Transverse colon (tissue), 4 donors: Measurements from ENCODE around the gene HMGB1.
"Not testable (repeated sequence)": the region's sequence is repeated elsewhere in the genome, so short reads cannot be mapped to it uniquely, and the experiment has no call there.

Experiments used
- EP300 ChIP-seq: sonication (generic); formaldehyde crosslinking; IDR thresholded peaks from one replicate; pipeline ENCODE4 v1.6.1; 2017; ENCODE audit warnings: antibody characterized with exemption, low read depth
- POLR2A ChIP-seq: fragments of 450-650 bp; IDR thresholded peaks from one replicate; pipeline ENCODE4 v1.6.1; 2016; ENCODE audit warnings: antibody characterized with exemption, mild to moderate bottlenecking, moderate library complexity
- POLR2AphosphoS5 ChIP-seq, 3 donors: sonication (generic); formaldehyde crosslinking; IDR thresholded peaks; one replicate each; pipeline ENCODE4 v1.6.1; 2016; ENCODE audit warnings: antibody characterized with exemption in 3 of 3
- TF ChIP-seq, protein P1 (sequence below), 5 experiments: fragments of 200-600 bp in 3 of 5; fragments of 450-650 bp in 2 of 5; sonication (generic) in 3 of 5; IDR thresholded peaks; 1 replicate in 2 of 5; 2 replicates in 3 of 5; pipeline ENCODE4 v1.5.1; 2016 to 2017; ENCODE audit warnings: antibody characterized with exemption in 5 of 5, inconsistent platforms in 3 of 5, mild to moderate bottlenecking in 2 of 5, moderate library complexity in 1 of 5

DNA sequence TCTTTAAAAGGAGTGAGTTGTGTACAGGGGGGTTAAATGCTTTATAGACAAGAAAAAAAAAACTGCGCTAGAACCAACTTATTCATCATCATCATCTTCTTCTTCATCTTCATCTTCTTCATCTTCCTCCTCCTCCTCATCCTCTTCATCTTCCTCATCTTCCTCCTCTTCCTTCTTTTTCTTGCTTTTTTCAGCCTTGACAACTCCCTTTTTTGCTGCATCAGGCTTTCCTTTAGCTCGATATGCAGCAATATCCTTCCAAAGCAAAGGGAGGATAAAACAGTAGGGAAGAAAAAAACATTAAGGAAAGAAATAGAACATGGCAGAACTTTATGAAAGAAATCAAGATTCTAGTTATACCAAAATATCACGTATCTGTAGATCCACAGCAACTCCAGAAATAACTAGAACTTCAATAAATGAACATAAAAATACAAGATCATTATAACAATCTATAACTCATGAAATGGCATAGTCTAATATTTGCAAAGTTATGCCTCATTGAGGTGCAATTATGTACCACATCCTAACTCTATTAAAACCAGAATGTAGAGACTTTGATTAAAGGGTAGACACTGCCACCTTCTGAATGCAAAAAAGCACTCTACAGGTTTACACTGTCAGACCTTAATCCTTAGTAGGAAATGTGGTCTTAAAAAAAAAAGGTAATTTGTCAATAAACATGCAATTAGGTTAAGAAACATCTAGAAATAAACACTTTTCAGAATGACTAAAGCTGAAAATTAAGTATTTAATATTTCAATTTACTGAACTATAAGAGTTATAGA, 4.3 kb downstream of the HMGB1 start:
- TF ChIP-seq, protein P1, sequence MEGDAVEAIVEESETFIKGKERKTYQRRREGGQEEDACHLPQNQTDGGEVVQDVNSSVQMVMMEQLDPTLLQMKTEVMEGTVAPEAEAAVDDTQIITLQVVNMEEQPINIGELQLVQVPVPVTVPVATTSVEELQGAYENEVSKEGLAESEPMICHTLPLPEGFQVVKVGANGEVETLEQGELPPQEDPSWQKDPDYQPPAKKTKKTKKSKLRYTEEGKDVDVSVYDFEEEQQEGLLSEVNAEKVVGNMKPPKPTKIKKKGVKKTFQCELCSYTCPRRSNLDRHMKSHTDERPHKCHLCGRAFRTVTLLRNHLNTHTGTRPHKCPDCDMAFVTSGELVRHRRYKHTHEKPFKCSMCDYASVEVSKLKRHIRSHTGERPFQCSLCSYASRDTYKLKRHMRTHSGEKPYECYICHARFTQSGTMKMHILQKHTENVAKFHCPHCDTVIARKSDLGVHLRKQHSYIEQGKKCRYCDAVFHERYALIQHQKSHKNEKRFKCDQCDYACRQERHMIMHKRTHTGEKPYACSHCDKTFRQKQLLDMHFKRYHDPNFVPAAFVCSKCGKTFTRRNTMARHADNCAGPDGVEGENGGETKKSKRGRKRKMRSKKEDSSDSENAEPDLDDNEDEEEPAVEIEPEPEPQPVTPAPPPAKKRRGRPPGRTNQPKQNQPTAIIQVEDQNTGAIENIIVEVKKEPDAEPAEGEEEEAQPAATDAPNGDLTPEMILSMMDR (IDR thresholded peaks at IDR 0.05): peak; percentile 24 to 47 (median 42)
- not testable (repeated sequence) for TF ChIP-seq EP300; POLR2AphosphoS5 (IDR thresholded peaks at IDR 0.05); POLR2A
